GM23338 (cell line): ENCODE results near the gene TBC1D5. TPM values are rescaled to one million over a fixed set of nuclear protein-coding genes. Genes with fewer than 3 reads are reported as not detected.

Experiments used
- ATAC-seq: fragments of 200-7000 bp; cut with Tn5 transposase; 3 replicates; pipeline ENCODE4 v1.9.1; 2020
- DNase-seq: peaks from one replicate; pipeline ENCODE4 v3.0.0-alpha.2; 2015; ENCODE audit warnings: low spot score
- H2AFZ ChIP-seq: fragments of 200-600 bp; sonication (generic); 2 replicates; pipeline ENCODE4 v1.8.0; 2016; ENCODE audit warnings: antibody characterized with exemption, mild to moderate bottlenecking, moderate library complexity
- H3F3A ChIP-seq: fragments of 200-600 bp; sonication (generic); replicated peaks from 2 replicates; pipeline ENCODE4 v1.8.0; 2017; ENCODE audit warnings: antibody characterized with exemption, mixed run types, low read depth
- H3K27ac ChIP-seq: fragments of 200-600 bp; sonication (generic); 2 replicates; pipeline ENCODE4 v1.6.1; 2016; ENCODE audit warnings: low read depth
- H3K27me3 ChIP-seq: fragments of 200-600 bp; sonication (generic); 2 replicates; pipeline ENCODE4 v1.8.0; 2016; ENCODE audit warnings: mild to moderate bottlenecking, mixed run types, moderate library complexity; ENCODE audit not compliant: insufficient read depth
- H3K36me3 ChIP-seq: fragments of 200-600 bp; sonication (generic); 2 replicates; pipeline ENCODE4 v1.8.0; 2016; ENCODE audit warnings: mild to moderate bottlenecking; ENCODE audit not compliant: insufficient read depth
- H3K4me1 ChIP-seq: fragments of 200-600 bp; sonication (generic); 2 replicates; pipeline ENCODE4 v1.8.0; 2016; ENCODE audit warnings: mild to moderate bottlenecking, moderate library complexity; ENCODE audit not compliant: insufficient read depth
- H3K4me2 ChIP-seq: fragments of 200-600 bp; sonication (generic); 2 replicates; pipeline ENCODE4 v1.7.1; 2017; ENCODE audit warnings: mixed run types
- H3K4me3 ChIP-seq: fragments of 200-600 bp; sonication (generic); 2 replicates; pipeline ENCODE4 v1.6.1; 2016; ENCODE audit warnings: mixed run types
- H3K79me2 ChIP-seq: fragments of 200-600 bp; sonication (generic); replicated peaks from 2 replicates; pipeline ENCODE4 v1.8.0; 2017; ENCODE audit warnings: mild to moderate bottlenecking; ENCODE audit not compliant: insufficient read depth
- H3K9me2 ChIP-seq: fragments of 200-600 bp; sonication (generic); 2 replicates; pipeline ENCODE4 v1.8.0; 2017; ENCODE audit not compliant: insufficient read depth
- H4K20me1 ChIP-seq: fragments of 200-600 bp; sonication (generic); replicated peaks from 2 replicates; pipeline ENCODE4 v1.8.0; 2017; ENCODE audit warnings: mild to moderate bottlenecking; ENCODE audit not compliant: insufficient read depth
- H3K27ac Mint-ChIP-seq: 2 replicates; pipeline ENCODE4 v1.8.0; 2020; ENCODE audit warnings: inconsistent platforms, mild to moderate bottlenecking, moderate library complexity, mixed read lengths
- H3K27me3 Mint-ChIP-seq: 3 replicates; pipeline ENCODE4 v1.8.0; 2022; ENCODE audit warnings: low read depth, mild to moderate bottlenecking, moderate library complexity, mixed read lengths, inconsistent platforms; ENCODE audit not compliant: insufficient read depth, poor library complexity
- H3K36me3 Mint-ChIP-seq: 3 replicates; pipeline ENCODE4 v1.8.0; 2021; ENCODE audit warnings: low read depth, mild to moderate bottlenecking, inconsistent platforms, moderate library complexity, mixed read lengths
- H3K4me1 Mint-ChIP-seq: 3 replicates; pipeline ENCODE4 v1.8.0; 2020; ENCODE audit warnings: mild to moderate bottlenecking, inconsistent platforms, mixed read lengths
- H3K4me3 Mint-ChIP-seq: 3 replicates; pipeline ENCODE4 v1.8.0; 2021; ENCODE audit warnings: moderate library complexity, mild to moderate bottlenecking, inconsistent platforms, mixed read lengths
- H3K9me3 Mint-ChIP-seq: 3 replicates; pipeline ENCODE4 v1.8.0; 2020; ENCODE audit warnings: moderate library complexity, mild to moderate bottlenecking, inconsistent platforms, mixed read lengths
- CREB1 ChIP-seq: fragments of 250-450 bp; sonication (Bioruptor Pico); IDR thresholded peaks from 2 replicates; pipeline ENCODE4 v1.5.0; 2020; ENCODE audit warnings: low read depth, mild to moderate bottlenecking, moderate library complexity
- EZH2phosphoT487 ChIP-seq: fragments of 200-600 bp; sonication (generic); IDR thresholded peaks from one replicate; pipeline ENCODE4 v1.8.1; 2018; ENCODE audit warnings: antibody characterized with exemption; ENCODE audit not compliant: unreplicated experiment
- JUNB ChIP-seq: IDR thresholded peaks from one replicate; pipeline ENCODE4 v1.6.1; 2016; ENCODE audit warnings: antibody characterized with exemption; ENCODE audit not compliant: unreplicated experiment
- POLR2AphosphoS5 ChIP-seq: IDR thresholded peaks from 2 replicates; pipeline ENCODE4 v1.6.1; 2016; ENCODE audit warnings: antibody characterized with exemption, low read depth
- ZNF114 ChIP-seq: fragments of 250-450 bp; sonication (Bioruptor Pico); IDR thresholded peaks from 2 replicates; pipeline ENCODE4 v1.5.0; 2020; ENCODE audit warnings: mild to moderate bottlenecking, moderate library complexity
- polyA plus RNA-seq: library from polyadenylated mRNA; unstranded; fragments of >200 nt; fragmentation: Nextera tagmentation; extraction: Ambion mirVana; gene quantifications from 2 replicates; pipeline ENCODE4 v1.2.1, GENCODE V29; 2016
- total RNA-seq: library from RNA; depleted of rRNA; stranded (reverse); fragments of >200 nt; shearing (Covaris generic); gene quantifications from 2 replicates; pipeline ENCODE4 v1.2.3, GENCODE V29; 2014
- TF ChIP-seq, protein P1 (sequence below): IDR thresholded peaks from one replicate; pipeline ENCODE4 v1.6.1; 2018; ENCODE audit warnings: antibody characterized with exemption; ENCODE audit not compliant: unreplicated experiment
- TF ChIP-seq, protein P2 (sequence below), 2 experiments: fragments of 200-600 bp in 1 of 2; sonication (generic) in 1 of 2; conservative IDR thresholded peaks; 2 replicates each; pipeline versions ENCODE4 v1.5.1 to v1.6.1; 2016 to 2017; ENCODE audit warnings: antibody characterized with exemption in 2 of 2, low read depth in 2 of 2, mild to moderate bottlenecking in 2 of 2, moderate library complexity in 1 of 2
- TF ChIP-seq, protein P3 (sequence below): IDR thresholded peaks from 2 replicates; pipeline ENCODE4 v1.6.1; 2016; ENCODE audit warnings: antibody characterized with exemption

The TBC1D5 gene
- total and polyA plus RNA-seq, 2 experiments from 2014 or later = 21.8 to 48.1 TPM

DNA sequence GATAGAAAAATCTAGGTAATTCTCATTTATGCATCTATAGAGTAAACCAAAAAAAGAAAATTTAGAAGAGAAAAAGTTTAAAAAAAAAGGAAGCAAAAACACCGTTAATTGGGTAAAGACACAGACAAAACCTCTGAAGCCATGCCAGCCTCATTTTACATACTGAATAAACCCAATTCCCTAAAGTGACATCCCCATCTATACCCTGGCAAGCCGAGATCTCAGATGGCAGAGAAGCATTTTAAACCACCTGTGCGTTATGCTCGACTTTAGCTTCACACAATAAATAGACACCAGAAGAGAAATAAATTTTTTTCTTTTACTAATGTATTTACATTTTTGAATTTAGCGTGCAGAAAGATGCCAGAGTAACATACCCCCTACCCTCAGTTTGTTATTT, 475.6 kb downstream of the TBC1D5 start:
- H3K4me1 Mint-ChIP-seq = no peaks in the 10 kb centered on the region
- no peak overlapping the region for H3K4me3 ChIP-seq
- no peak overlapping the region for H3K4me3 Mint-ChIP-seq
- no peak overlapping the region for H3K27ac Mint-ChIP-seq
- H3K4me1 ChIP-seq = no peaks in the 10 kb centered on the region
- no peaks in the 10 kb centered on the region for H3F3A ChIP-seq
- no peak overlapping the region for H3K4me2 ChIP-seq
- H3K36me3 Mint-ChIP-seq = no peaks in the 10 kb centered on the region
- no peaks in the 10 kb centered on the region for H3K79me2 ChIP-seq
- H2AFZ ChIP-seq = no peak overlapping the region
- H3K27me3 Mint-ChIP-seq = no peaks in the 10 kb centered on the region
- no peaks in the 10 kb centered on the region for H3K9me3 Mint-ChIP-seq
- no peaks in the 10 kb centered on the region for H4K20me1 ChIP-seq
- ATAC-seq = no peak
- H3K36me3 ChIP-seq = no peaks in the 10 kb centered on the region
- H3K9me2 ChIP-seq = no peaks in the 10 kb centered on the region
- no peaks in the 10 kb centered on the region for H3K27me3 ChIP-seq
- TF ChIP-seq, protein P1, sequence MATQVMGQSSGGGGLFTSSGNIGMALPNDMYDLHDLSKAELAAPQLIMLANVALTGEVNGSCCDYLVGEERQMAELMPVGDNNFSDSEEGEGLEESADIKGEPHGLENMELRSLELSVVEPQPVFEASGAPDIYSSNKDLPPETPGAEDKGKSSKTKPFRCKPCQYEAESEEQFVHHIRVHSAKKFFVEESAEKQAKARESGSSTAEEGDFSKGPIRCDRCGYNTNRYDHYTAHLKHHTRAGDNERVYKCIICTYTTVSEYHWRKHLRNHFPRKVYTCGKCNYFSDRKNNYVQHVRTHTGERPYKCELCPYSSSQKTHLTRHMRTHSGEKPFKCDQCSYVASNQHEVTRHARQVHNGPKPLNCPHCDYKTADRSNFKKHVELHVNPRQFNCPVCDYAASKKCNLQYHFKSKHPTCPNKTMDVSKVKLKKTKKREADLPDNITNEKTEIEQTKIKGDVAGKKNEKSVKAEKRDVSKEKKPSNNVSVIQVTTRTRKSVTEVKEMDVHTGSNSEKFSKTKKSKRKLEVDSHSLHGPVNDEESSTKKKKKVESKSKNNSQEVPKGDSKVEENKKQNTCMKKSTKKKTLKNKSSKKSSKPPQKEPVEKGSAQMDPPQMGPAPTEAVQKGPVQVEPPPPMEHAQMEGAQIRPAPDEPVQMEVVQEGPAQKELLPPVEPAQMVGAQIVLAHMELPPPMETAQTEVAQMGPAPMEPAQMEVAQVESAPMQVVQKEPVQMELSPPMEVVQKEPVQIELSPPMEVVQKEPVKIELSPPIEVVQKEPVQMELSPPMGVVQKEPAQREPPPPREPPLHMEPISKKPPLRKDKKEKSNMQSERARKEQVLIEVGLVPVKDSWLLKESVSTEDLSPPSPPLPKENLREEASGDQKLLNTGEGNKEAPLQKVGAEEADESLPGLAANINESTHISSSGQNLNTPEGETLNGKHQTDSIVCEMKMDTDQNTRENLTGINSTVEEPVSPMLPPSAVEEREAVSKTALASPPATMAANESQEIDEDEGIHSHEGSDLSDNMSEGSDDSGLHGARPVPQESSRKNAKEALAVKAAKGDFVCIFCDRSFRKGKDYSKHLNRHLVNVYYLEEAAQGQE = no peak
- TF ChIP-seq POLR2AphosphoS5 (no peak), CREB1 (CRISPR knock-in tag) (no peak), JUNB (no peak)
- TF ChIP-seq, protein P2, sequence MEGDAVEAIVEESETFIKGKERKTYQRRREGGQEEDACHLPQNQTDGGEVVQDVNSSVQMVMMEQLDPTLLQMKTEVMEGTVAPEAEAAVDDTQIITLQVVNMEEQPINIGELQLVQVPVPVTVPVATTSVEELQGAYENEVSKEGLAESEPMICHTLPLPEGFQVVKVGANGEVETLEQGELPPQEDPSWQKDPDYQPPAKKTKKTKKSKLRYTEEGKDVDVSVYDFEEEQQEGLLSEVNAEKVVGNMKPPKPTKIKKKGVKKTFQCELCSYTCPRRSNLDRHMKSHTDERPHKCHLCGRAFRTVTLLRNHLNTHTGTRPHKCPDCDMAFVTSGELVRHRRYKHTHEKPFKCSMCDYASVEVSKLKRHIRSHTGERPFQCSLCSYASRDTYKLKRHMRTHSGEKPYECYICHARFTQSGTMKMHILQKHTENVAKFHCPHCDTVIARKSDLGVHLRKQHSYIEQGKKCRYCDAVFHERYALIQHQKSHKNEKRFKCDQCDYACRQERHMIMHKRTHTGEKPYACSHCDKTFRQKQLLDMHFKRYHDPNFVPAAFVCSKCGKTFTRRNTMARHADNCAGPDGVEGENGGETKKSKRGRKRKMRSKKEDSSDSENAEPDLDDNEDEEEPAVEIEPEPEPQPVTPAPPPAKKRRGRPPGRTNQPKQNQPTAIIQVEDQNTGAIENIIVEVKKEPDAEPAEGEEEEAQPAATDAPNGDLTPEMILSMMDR (conservative IDR thresholded peaks at IDR 0.05; ENCODE audit: low read depth in 2 of 2) = no peak
- TF ChIP-seq, protein P3, sequence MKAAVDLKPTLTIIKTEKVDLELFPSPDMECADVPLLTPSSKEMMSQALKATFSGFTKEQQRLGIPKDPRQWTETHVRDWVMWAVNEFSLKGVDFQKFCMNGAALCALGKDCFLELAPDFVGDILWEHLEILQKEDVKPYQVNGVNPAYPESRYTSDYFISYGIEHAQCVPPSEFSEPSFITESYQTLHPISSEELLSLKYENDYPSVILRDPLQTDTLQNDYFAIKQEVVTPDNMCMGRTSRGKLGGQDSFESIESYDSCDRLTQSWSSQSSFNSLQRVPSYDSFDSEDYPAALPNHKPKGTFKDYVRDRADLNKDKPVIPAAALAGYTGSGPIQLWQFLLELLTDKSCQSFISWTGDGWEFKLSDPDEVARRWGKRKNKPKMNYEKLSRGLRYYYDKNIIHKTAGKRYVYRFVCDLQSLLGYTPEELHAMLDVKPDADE = no peak
- H3K27ac ChIP-seq = no peak overlapping the region
- no peak for DNase-seq

DNA sequence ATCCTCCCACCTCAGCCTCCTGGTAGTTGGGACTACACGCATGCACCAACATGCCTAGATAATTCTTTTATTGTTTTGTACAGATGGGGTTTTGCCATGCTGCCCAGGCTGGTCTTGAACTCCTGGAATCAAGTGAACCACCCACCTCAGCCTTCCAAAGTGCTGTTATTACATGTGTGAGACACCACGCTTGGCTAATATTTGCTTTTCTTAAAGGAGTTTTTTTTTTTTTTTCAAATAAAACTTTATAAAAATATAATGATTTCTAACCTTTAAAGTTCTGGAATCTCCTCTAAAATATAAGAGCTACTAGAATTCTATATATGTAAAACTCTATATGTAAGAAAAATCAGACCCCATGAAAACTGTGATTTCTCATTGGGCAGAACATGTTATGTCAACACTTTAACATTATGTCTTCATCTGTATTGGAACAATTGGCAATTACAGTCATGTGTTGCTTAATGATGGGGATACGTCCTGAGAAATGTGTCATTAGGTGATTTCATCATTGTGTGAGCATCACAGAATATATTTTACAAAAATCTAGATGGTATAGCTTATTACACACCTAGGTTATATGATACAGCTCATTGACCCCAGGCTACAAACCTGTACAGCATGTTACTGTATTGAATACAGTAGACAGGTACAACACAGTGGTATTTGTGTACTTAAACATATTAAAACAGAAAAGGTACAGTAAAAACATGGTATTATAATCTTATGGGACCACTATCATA, 480.6 kb downstream of the TBC1D5 start:
- Histone ChIP-seq H3F3A (no peaks in the 10 kb centered on the region), H3K9me2 (no peaks in the 10 kb centered on the region)
- no peak overlapping the region for H3K4me3 Mint-ChIP-seq
- TF ChIP-seq EZH2phosphoT487 (no peak), ZNF114 (CRISPR knock-in tag) (no peak), POLR2AphosphoS5 (no peak)
- TF ChIP-seq, protein P1 = no peak
- TF ChIP-seq, protein P3 = no peak

More for the DNA sequence above, 480.6 kb downstream of the TBC1D5 start:
- Histone ChIP-seq H3K27me3 (no peaks in the 10 kb centered on the region), H3K79me2 (no peaks in the 10 kb centered on the region), H3K27ac (no peak overlapping the region), H3K36me3 (no peaks in the 10 kb centered on the region), H2AFZ (no peak overlapping the region), H3K4me3 (no peak overlapping the region), H4K20me1 (no peaks in the 10 kb centered on the region), H3K4me2 (no peak overlapping the region), H3K4me1 (no peaks in the 10 kb centered on the region)
- H3K36me3 Mint-ChIP-seq = no peaks in the 10 kb centered on the region
- peaks cover 5% of the 10 kb centered on the region; the same call in 2 of the 3 replicates for H3K4me1 Mint-ChIP-seq
- no peak overlapping the region for H3K27ac Mint-ChIP-seq
- H3K27me3 Mint-ChIP-seq = no peaks in the 10 kb centered on the region
- no peaks in the 10 kb centered on the region for H3K9me3 Mint-ChIP-seq
- ATAC-seq = no peak
- DNase-seq = no peak
